ENCODE results near the gene MCM3. TPM values are rescaled to one million over a fixed set of nuclear protein-coding genes. Genes with fewer than 3 reads are reported as not detected.

MCM3 gene
- total RNA-seq, 1 experiment from 2014 or later: 24.9 TPM

- no peak for TF ChIP-seq CTCF (IDR thresholded peaks at IDR 0.05; ENCODE audit: unreplicated experiment)
- BruUV-seq (replicated peaks): TSS peak; percentile 57
- Mint-ChIP-seq H3K27me3 (ENCODE audit: insufficient read depth, unreplicated experiment) (no peaks in the 10 kb centered on the region), H3K9me3 (ENCODE audit: unreplicated experiment) (no peaks in the 10 kb centered on the region), H3K4me1 (ENCODE audit: insufficient read depth, unreplicated experiment) (peaks cover 12% of the 10 kb centered on the region), H3K4me3 (ENCODE audit: unreplicated experiment) (no peak overlapping the region), H3K27ac (ENCODE audit: low read depth, unreplicated experiment) (no peak overlapping the region), H3K36me3 (ENCODE audit: insufficient read depth, unreplicated experiment) (peaks cover 41% of the 10 kb centered on the region)
- ChIA-PET CTCF (interaction anchor here (0.5 to 6.9 kb wide), 6 partner anchors 15 to 379 kb away, joined by 3 to 137 read pairs (median 3); no protein-coding TSS in a partner anchor), POLR2A (interaction anchor here (0.6 to 3.6 kb wide), 8 partner anchors 24 to 220 kb away, joined by 3 to 21 read pairs (median 4); no protein-coding TSS in a partner anchor)
- intact Hi-C loops (cut with micrococcal nuclease): loop anchor here (2.0 to 10.0 kb wide), 3 partner anchors 69 to 379 kb away; no protein-coding TSS in a partner anchor
- peak; percentile 34 for DNase-seq (ENCODE audit: unreplicated experiment)
Measured at GRCh38 chr6:52284131-52284459, 447 bp downstream of the MCM3 start.

- Mint-ChIP-seq H3K4me1 (ENCODE audit: insufficient read depth, unreplicated experiment) (peaks cover 12% of the 10 kb centered on the region), H3K9me3 (ENCODE audit: unreplicated experiment) (no peaks in the 10 kb centered on the region), H3K36me3 (ENCODE audit: insufficient read depth, unreplicated experiment) (peaks cover 49% of the 10 kb centered on the region), H3K4me3 (ENCODE audit: unreplicated experiment) (no peak overlapping the region), H3K27me3 (ENCODE audit: insufficient read depth, unreplicated experiment) (no peaks in the 10 kb centered on the region), H3K27ac (ENCODE audit: low read depth, unreplicated experiment) (peak overlapping the region; percentile 43)
- POLR2A ChIA-PET: interaction anchor here (0.6 to 3.6 kb wide), 4 partner anchors 69 to 315 kb away, joined by 4 to 21 read pairs (median 4); partner anchors contain the start of gene PAQR8
- no peak for DNase-seq (ENCODE audit: unreplicated experiment)
- CTCF ChIA-PET: interaction anchor here (0.7 to 6.9 kb wide), 10 partner anchors 18 to 382 kb away, joined by 3 to 137 read pairs (median 3); partner anchors contain the start of gene PAQR8
- no peak for TF ChIP-seq CTCF (IDR thresholded peaks at IDR 0.05; ENCODE audit: unreplicated experiment)
- intact Hi-C loops (cut with micrococcal nuclease): loop anchor here (10.0 kb wide), 1 partner anchor 312 kb away; no protein-coding TSS in a partner anchor
- no TSS peak for BruUV-seq (replicated peaks)
Measured at GRCh38 chr6:52283111-52283510, 1.4 kb downstream of the MCM3 start.

- H3K36me3 Mint-ChIP-seq (ENCODE audit: insufficient read depth, unreplicated experiment): peaks cover 81% of the 10 kb centered on the region
- no peak overlapping the region for H3K4me3 Mint-ChIP-seq (ENCODE audit: unreplicated experiment)
- H3K4me1 Mint-ChIP-seq (ENCODE audit: insufficient read depth, unreplicated experiment): no peaks in the 10 kb centered on the region
- no peak for TF ChIP-seq CTCF (IDR thresholded peaks at IDR 0.05; ENCODE audit: unreplicated experiment)
- POLR2A ChIA-PET: no interaction called here
- intact Hi-C loops (cut with micrococcal nuclease): no loop called here
- no TSS peak for BruUV-seq (replicated peaks)
- DNase-seq (ENCODE audit: unreplicated experiment): no peak
- H3K27me3 Mint-ChIP-seq (ENCODE audit: insufficient read depth, unreplicated experiment): no peaks in the 10 kb centered on the region
- no peak overlapping the region for H3K27ac Mint-ChIP-seq (ENCODE audit: low read depth, unreplicated experiment)
- no peaks in the 10 kb centered on the region for H3K9me3 Mint-ChIP-seq (ENCODE audit: unreplicated experiment)
- CTCF ChIA-PET: no interaction called here
Measured at GRCh38 chr6:52276130-52276529, 8.4 kb downstream of the MCM3 start.

GRCh38 chr6:52271852-52272460, 12.6 kb downstream of the MCM3 start:
- no peak overlapping the region for H3K27ac Mint-ChIP-seq (ENCODE audit: low read depth, unreplicated experiment)
- intact Hi-C loops (cut with micrococcal nuclease): no loop called here
- POLR2A ChIA-PET: no interaction called here
- H3K27me3 Mint-ChIP-seq (ENCODE audit: insufficient read depth, unreplicated experiment): no peaks in the 10 kb centered on the region
- peaks cover 82% of the 10 kb centered on the region for H3K36me3 Mint-ChIP-seq (ENCODE audit: insufficient read depth, unreplicated experiment)
- TF ChIP-seq CTCF (IDR thresholded peaks at IDR 0.05; ENCODE audit: unreplicated experiment): no peak
- no peak for DNase-seq (ENCODE audit: unreplicated experiment)
- no peak overlapping the region for H3K4me3 Mint-ChIP-seq (ENCODE audit: unreplicated experiment)
- CTCF ChIA-PET: interaction anchor here (0.9 kb wide), 1 partner anchor 9 kb away, joined by 4 read pairs; no protein-coding TSS in a partner anchor
- no peaks in the 10 kb centered on the region for H3K4me1 Mint-ChIP-seq (ENCODE audit: insufficient read depth, unreplicated experiment)
- no peaks in the 10 kb centered on the region for H3K9me3 Mint-ChIP-seq (ENCODE audit: unreplicated experiment)
- no TSS peak for BruUV-seq (replicated peaks)

Data from MCF 10A (cell line).